Subcutaneous adipose tissue (tissue), 4 donors: ENCODE data around the gene LPCAT3. TPM values are rescaled to one million over a fixed set of nuclear protein-coding genes. Genes with fewer than 3 reads are reported as not detected.

Source experiments
- CTCF ChIP-seq: fragments of 450-650 bp; IDR thresholded peaks from one replicate; pipeline ENCODE4 v1.5.1; 2016; ENCODE audit warnings: low read depth, mild to moderate bottlenecking, control low read depth, antibody characterized with exemption, moderate library complexity
- total RNA-seq, 4 donors: library from RNA; depleted of rRNA; stranded (reverse); fragments of >200 nt; gene quantifications; one replicate each; pipeline ENCODE4 v1.1.0, GENCODE V29; 2016

LPCAT3 gene
- total RNA-seq, 4 donors from 2014 or later: 21.8 to 55.9 (median 27.1) TPM

- TF ChIP-seq CTCF: no peak
Measured at GRCh38 chr12:7026854-7027253, 8.6 kb upstream of the LPCAT3 start.

GRCh38 chr12:7023114-7023513, 4.8 kb upstream of the LPCAT3 start:
- no peak for TF ChIP-seq CTCF

DNA sequence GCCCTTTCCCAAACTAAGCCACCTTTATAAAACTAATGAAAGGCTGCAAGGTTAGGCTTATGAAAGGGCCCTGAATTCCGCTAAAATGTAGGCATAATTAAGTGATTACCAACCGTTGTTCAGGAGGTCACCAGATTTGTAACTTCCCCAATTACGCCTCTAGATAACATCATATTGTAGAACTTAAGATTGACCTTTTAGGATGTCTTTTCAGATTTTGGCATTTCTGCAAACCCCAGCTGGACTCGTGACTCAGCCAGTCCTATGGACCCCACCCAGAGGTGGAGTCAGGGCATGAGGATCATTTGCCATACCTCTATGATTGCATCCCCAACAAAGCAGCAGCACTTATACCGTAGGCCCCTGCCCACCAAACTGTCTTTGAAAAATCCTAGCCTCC, 3.7 kb upstream of the LPCAT3 start:
- TF ChIP-seq CTCF: no peak

GRCh38 chr12:7019043-7019569, 830 bp upstream of the LPCAT3 start:
- no peak for TF ChIP-seq CTCF

DNA sequence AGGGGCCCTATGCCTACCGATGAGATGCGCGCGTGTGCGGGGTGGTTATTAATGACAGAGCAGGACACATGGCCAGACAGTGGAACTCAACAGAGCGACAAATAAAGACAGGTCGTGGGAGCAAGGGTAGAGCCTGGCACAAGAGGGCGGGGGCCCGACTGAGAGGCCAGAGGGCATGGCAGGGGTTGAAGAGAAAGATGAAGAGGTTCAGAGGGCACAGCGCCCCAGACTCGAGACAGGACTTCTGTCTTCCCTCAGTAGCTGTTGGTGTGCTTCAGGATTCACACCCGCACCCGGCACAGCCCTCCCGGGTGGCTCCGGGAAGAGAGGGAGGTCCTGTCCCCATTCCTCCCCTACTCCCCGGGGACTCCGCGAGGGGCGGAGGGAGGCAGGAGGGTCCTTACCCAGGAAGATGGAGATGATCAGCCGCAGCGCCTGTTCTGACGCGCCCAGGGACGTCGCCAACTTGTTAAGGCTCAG, 366 bp downstream of the LPCAT3 start:
- no peak for TF ChIP-seq CTCF

DNA sequence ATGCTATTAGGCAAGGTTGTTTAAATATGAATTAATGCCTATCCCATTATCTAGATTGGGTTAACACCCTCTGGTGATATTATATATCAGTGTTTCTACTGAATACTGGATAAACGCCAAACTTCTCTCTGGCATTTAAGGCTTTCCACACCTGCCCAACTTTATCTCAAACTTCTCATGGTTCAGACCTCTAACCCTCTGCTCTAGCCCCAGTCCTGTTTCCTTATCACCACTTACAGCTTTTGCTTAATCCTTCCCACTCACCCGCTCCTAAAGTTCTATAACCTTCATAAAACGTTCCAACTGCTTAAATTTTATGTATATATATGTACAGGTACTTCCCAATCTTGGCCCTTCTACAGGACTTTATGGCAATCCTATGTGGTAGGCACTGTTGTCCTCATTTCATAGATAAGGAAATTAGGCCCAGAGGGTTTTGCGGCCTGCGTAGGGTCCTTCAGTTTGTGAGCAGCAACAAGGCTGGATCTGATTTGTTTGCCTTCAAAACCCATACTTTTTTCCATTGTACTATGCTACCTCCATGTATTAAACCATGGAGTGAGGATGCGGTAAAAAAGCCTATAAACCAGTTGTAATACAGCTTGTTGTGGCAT, 1.2 kb downstream of the LPCAT3 start:
- TF ChIP-seq CTCF: no peak

DNA sequence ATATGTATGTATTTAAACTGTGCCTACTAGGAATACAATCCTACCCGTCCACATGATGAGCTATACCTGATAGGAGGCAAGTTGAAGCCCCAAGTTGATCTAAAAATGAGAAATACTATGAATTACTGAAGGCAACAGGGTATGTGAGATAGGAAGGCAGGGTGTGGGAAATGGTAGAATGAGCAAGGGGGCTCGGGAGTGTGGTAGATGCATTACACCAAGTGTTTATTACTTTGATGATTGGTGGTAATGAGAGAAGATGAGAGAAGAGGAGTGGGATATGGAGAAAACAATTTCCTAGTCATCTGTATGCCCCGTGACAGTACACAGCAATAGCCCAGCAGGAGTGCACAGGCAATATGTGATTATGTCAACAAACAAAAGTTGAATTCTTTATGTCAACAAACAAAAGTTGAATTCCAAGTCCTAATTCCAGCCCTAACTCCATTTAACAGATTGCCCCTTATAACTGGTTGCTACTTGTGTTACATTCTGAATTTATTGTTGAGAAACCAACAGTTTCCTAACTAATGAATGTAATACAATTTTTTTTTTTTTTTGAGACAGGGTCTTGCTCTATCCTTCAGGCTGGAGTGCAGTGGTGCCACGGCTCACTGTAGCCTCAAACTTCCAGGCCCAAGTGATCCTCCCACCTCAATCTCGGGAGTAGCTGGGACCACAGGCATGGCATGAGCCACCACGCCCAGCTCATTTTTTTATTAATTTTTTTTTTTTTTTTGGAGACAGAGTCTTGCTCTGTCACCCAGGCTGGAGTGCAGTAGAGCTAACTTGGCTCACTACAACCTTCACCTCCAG, 2.5 kb downstream of the LPCAT3 start:
- no peak for TF ChIP-seq CTCF
